Activated naive CD4-positive, alpha-beta T cell treated with anti-CD3 and anti-CD28 coated beads for 36 hours (primary cell): ENCODE measurements around the gene CACNA1C. TPM values are rescaled to one million over a fixed set of nuclear protein-coding genes. Genes with fewer than 3 reads are reported as not detected.
"Not testable (repeated sequence)": the region's sequence is repeated elsewhere in the genome, so short reads cannot be mapped to it uniquely, and the experiment has no call there.

ENCODE experiments used
- CTCF ChIA-PET: fragments of 350-600 bp; sonication (Branson Sonifier 250); formaldehyde crosslinking; loops from one replicate; lab custom pipeline; 2021; ENCODE audit warnings: antibody characterized with exemption; lab: Charles Lee
- DNase-seq: peaks from one replicate; pipeline ENCODE4 v3.0.0-alpha.2; 2020
- H3K27ac Mint-ChIP-seq: one replicate; pipeline ENCODE4 v1.8.0; 2021; ENCODE audit warnings: mild to moderate bottlenecking, mixed read lengths
- H3K27me3 Mint-ChIP-seq: one replicate; pipeline ENCODE4 v1.8.0; 2021; ENCODE audit warnings: low read depth, mixed read lengths
- H3K36me3 Mint-ChIP-seq: one replicate; pipeline ENCODE4 v1.8.0; 2021; ENCODE audit warnings: low read depth, mixed read lengths
- H3K4me1 Mint-ChIP-seq: one replicate; pipeline ENCODE4 v1.8.0; 2021; ENCODE audit warnings: low read depth, mixed read lengths
- H3K4me3 Mint-ChIP-seq: one replicate; pipeline ENCODE4 v1.8.0; 2021; ENCODE audit warnings: mild to moderate bottlenecking, moderate library complexity, mixed read lengths
- H3K9me3 Mint-ChIP-seq: one replicate; pipeline ENCODE4 v1.8.0; 2021; ENCODE audit warnings: mixed read lengths
- intact Hi-C: fragments of 100-400 bp; cut with micrococcal nuclease; formaldehyde crosslinking; loops from one replicate; pipeline ENCODE4 v1.15.1; 2023
- total RNA-seq, 2 experiments: library from RNA; stranded (reverse); gene quantifications; one replicate each; pipeline ENCODE4 v1.2.3, GENCODE V29; 2021

CACNA1C gene
- total RNA-seq, 2 experiments from 2014 or later: 0.02 to 0.12 TPM

- no peak overlapping the region for H3K27ac Mint-ChIP-seq
- DNase-seq: no peak
- H3K4me1 Mint-ChIP-seq: no peaks in the 10 kb centered on the region
- intact Hi-C loops: no loop called here
- peaks cover 10% of the 10 kb centered on the region for H3K27me3 Mint-ChIP-seq
- H3K36me3 Mint-ChIP-seq: no peaks in the 10 kb centered on the region
- CTCF ChIA-PET: no interaction called here
- H3K4me3 Mint-ChIP-seq: no peak overlapping the region
- H3K9me3 Mint-ChIP-seq: no peaks in the 10 kb centered on the region
Observed at GRCh38 chr12:2242816-2243215, 190.0 kb downstream of the CACNA1C start.

GRCh38 chr12:2243275-2243674, 190.5 kb downstream of the CACNA1C start:
- CTCF ChIA-PET: no interaction called here
- DNase-seq: no peak
- Mint-ChIP-seq H3K9me3 (no peaks in the 10 kb centered on the region), H3K27me3 (peaks cover 10% of the 10 kb centered on the region), H3K27ac (no peak overlapping the region), H3K36me3 (no peaks in the 10 kb centered on the region), H3K4me3 (no peak overlapping the region), H3K4me1 (no peaks in the 10 kb centered on the region)
- intact Hi-C loops: no loop called here

GRCh38 chr12:2244013-2244861, 191.4 kb downstream of the CACNA1C start:
- Mint-ChIP-seq H3K4me3 (no peak overlapping the region), H3K36me3 (no peaks in the 10 kb centered on the region), H3K27me3 (peaks cover 9% of the 10 kb centered on the region), H3K27ac (no peak overlapping the region), H3K4me1 (no peaks in the 10 kb centered on the region), H3K9me3 (no peaks in the 10 kb centered on the region)
- intact Hi-C loops: no loop called here
- CTCF ChIA-PET: no interaction called here
- DNase-seq: no peak

GRCh38 chr12:2246358-2246757, 193.6 kb downstream of the CACNA1C start:
- Mint-ChIP-seq H3K27ac (no peak overlapping the region), H3K36me3 (no peaks in the 10 kb centered on the region), H3K27me3 (peaks cover 6% of the 10 kb centered on the region), H3K9me3 (no peaks in the 10 kb centered on the region), H3K4me3 (no peak overlapping the region), H3K4me1 (no peaks in the 10 kb centered on the region)
- CTCF ChIA-PET: no interaction called here
- intact Hi-C loops: no loop called here
- DNase-seq: no peak

- H3K9me3 Mint-ChIP-seq: no peaks in the 10 kb centered on the region
- no peak for DNase-seq
- no peaks in the 10 kb centered on the region for H3K36me3 Mint-ChIP-seq
- CTCF ChIA-PET: interaction anchor here (0.6 kb wide), 2 partner anchors 90 to 243 kb away, joined by 3 to 7 read pairs; partner anchors contain the start of gene DCP1B
- intact Hi-C loops: no loop called here
- H3K27me3 Mint-ChIP-seq: peaks cover 2% of the 10 kb centered on the region
- H3K27ac Mint-ChIP-seq: no peak overlapping the region
- no peaks in the 10 kb centered on the region for H3K4me1 Mint-ChIP-seq
- no peak overlapping the region for H3K4me3 Mint-ChIP-seq
Observed at GRCh38 chr12:2247120-2247519, 194.3 kb downstream of the CACNA1C start.

- Mint-ChIP-seq H3K27ac (no peak overlapping the region), H3K4me3 (no peak overlapping the region), H3K36me3 (no peaks in the 10 kb centered on the region), H3K9me3 (no peaks in the 10 kb centered on the region), H3K27me3 (peaks cover 2% of the 10 kb centered on the region), H3K4me1 (no peaks in the 10 kb centered on the region)
- no peak for DNase-seq
- intact Hi-C loops: no loop called here
- CTCF ChIA-PET: interaction anchor here (0.6 kb wide), 1 partner anchor 91 kb away, joined by 3 read pairs; no protein-coding TSS in a partner anchor
Observed at GRCh38 chr12:2247596-2247995, 194.8 kb downstream of the CACNA1C start.

GRCh38 chr12:2248087-2248900, 195.5 kb downstream of the CACNA1C start:
- no peak for DNase-seq
- CTCF ChIA-PET: interaction anchor here (0.5 kb wide), 1 partner anchor 372 kb away, joined by 3 read pairs; no protein-coding TSS in a partner anchor
- H3K4me3 Mint-ChIP-seq: no peak overlapping the region
- no peaks in the 10 kb centered on the region for H3K4me1 Mint-ChIP-seq
- peaks cover 2% of the 10 kb centered on the region for H3K27me3 Mint-ChIP-seq
- no peaks in the 10 kb centered on the region for H3K36me3 Mint-ChIP-seq
- intact Hi-C loops: no loop called here
- no peak overlapping the region for H3K27ac Mint-ChIP-seq
- H3K9me3 Mint-ChIP-seq: no peaks in the 10 kb centered on the region

GRCh38 chr12:2248901-2249381, 196.2 kb downstream of the CACNA1C start:
- no peaks in the 10 kb centered on the region for H3K4me1 Mint-ChIP-seq
- no peak for DNase-seq
- no peaks in the 10 kb centered on the region for H3K36me3 Mint-ChIP-seq
- H3K27me3 Mint-ChIP-seq: peaks cover 2% of the 10 kb centered on the region
- no peak overlapping the region for H3K4me3 Mint-ChIP-seq
- H3K9me3 Mint-ChIP-seq: no peaks in the 10 kb centered on the region
- CTCF ChIA-PET: interaction anchor here (0.5 kb wide), 1 partner anchor 372 kb away, joined by 3 read pairs; no protein-coding TSS in a partner anchor
- H3K27ac Mint-ChIP-seq: no peak overlapping the region
- intact Hi-C loops: no loop called here

- CTCF ChIA-PET: no interaction called here
- Mint-ChIP-seq H3K36me3 (no peaks in the 10 kb centered on the region), H3K27me3 (peaks cover 2% of the 10 kb centered on the region), H3K4me3 (no peak overlapping the region), H3K9me3 (no peaks in the 10 kb centered on the region), H3K27ac (no peak overlapping the region), H3K4me1 (no peaks in the 10 kb centered on the region)
- DNase-seq: no peak
- intact Hi-C loops: no loop called here
Observed at GRCh38 chr12:2250797-2251196, 198.0 kb downstream of the CACNA1C start.

GRCh38 chr12:2251526-2252209, 198.9 kb downstream of the CACNA1C start:
- Mint-ChIP-seq H3K4me3 (no peak overlapping the region), H3K4me1 (no peaks in the 10 kb centered on the region), H3K36me3 (no peaks in the 10 kb centered on the region), H3K27ac (no peak overlapping the region), H3K27me3 (peaks cover 2% of the 10 kb centered on the region), H3K9me3 (no peaks in the 10 kb centered on the region)
- CTCF ChIA-PET: no interaction called here
- DNase-seq: no peak
- intact Hi-C loops: no loop called here

- CTCF ChIA-PET: no interaction called here
- no peak overlapping the region for H3K27ac Mint-ChIP-seq
- H3K9me3 Mint-ChIP-seq: no peaks in the 10 kb centered on the region
- H3K36me3 Mint-ChIP-seq: no peaks in the 10 kb centered on the region
- intact Hi-C loops: no loop called here
- no peak for DNase-seq
- H3K4me3 Mint-ChIP-seq: no peak overlapping the region
- no peaks in the 10 kb centered on the region for H3K4me1 Mint-ChIP-seq
- H3K27me3 Mint-ChIP-seq: no peaks in the 10 kb centered on the region
Observed at GRCh38 chr12:2255311-2255710, 202.5 kb downstream of the CACNA1C start.

GRCh38 chr12:2255731-2256130, 202.9 kb downstream of the CACNA1C start:
- H3K27me3 Mint-ChIP-seq, H3K36me3 Mint-ChIP-seq, H3K4me1 Mint-ChIP-seq, H3K27ac Mint-ChIP-seq, intact Hi-C loops, DNase-seq, H3K4me3 Mint-ChIP-seq, H3K9me3 Mint-ChIP-seq, CTCF ChIA-PET: not testable (repeated sequence)
